ENCODE data around the gene LIME1. TPM values are rescaled to one million over a fixed set of nuclear protein-coding genes. Genes with fewer than 3 reads are reported as not detected.

LIME1 gene
- total RNA-seq, 1 experiment from 2014 or later = 4.5 TPM

- CTCF ChIA-PET = no interaction called here
- POLR2A ChIA-PET = no interaction called here
These were observed 35.0 kb upstream of the LIME1 start for GRCh38 chr20:63701329-63702035.

GRCh38 chr20:63702036-63702665 is 34.3 kb upstream of the LIME1 start:
- ChIA-PET POLR2A (no interaction called here), CTCF (interaction anchor here (1.4 kb wide), 1 partner anchor 36 kb away, joined by 3 read pairs; no protein-coding TSS in a partner anchor)
- Mint-ChIP-seq H3K27ac (no peak overlapping the region), H3K4me1 (peaks cover 9% of the 10 kb centered on the region), H3K4me3 (no peak overlapping the region), H3K9me3 (no peaks in the 10 kb centered on the region), H3K36me3 (peaks cover 15% of the 10 kb centered on the region), H3K27me3 (ENCODE audit: low read depth) (no peaks in the 10 kb centered on the region)
- TF ChIP-seq ZNF121 (CRISPR knock-in tag; IDR thresholded peaks at IDR 0.05) (peak; percentile 21; the same call in 1 of the 2 replicates), GRHL2 (CRISPR knock-in tag; IDR thresholded peaks at IDR 0.05; ENCODE audit: insufficient replicate concordance, severe bottlenecking) (no peak), SP1 (CRISPR knock-in tag; conservative IDR thresholded peaks at IDR 0.05) (no peak)
- TF ChIP-seq, protein P1, sequence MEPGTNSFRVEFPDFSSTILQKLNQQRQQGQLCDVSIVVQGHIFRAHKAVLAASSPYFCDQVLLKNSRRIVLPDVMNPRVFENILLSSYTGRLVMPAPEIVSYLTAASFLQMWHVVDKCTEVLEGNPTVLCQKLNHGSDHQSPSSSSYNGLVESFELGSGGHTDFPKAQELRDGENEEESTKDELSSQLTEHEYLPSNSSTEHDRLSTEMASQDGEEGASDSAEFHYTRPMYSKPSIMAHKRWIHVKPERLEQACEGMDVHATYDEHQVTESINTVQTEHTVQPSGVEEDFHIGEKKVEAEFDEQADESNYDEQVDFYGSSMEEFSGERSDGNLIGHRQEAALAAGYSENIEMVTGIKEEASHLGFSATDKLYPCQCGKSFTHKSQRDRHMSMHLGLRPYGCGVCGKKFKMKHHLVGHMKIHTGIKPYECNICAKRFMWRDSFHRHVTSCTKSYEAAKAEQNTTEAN (CRISPR knock-in tag; IDR thresholded peaks at IDR 0.05) = no peak
- no peak for DNase-seq (ENCODE audit: low spot score)
- no peak for ATAC-seq

More at GRCh38 chr20:63701329-63702035, 35.0 kb upstream of the LIME1 start:
- ATAC-seq (no peak), DNase-seq (ENCODE audit: low spot score) (no peak)
- TF ChIP-seq CTCF (IDR thresholded peaks at IDR 0.05) (no peak), GTF2I (CRISPR knock-in tag; conservative IDR thresholded peaks at IDR 0.05) (no peak)
- Mint-ChIP-seq H3K9me3 (no peaks in the 10 kb centered on the region), H3K27ac (no peak overlapping the region), H3K4me3 (no peak overlapping the region), H3K4me1 (peaks cover 5% of the 10 kb centered on the region), H3K27me3 (ENCODE audit: low read depth) (no peaks in the 10 kb centered on the region), H3K36me3 (peaks cover 12% of the 10 kb centered on the region)

GRCh38 chr20:63702751-63703470 is 33.6 kb upstream of the LIME1 start:
- peaks cover 5% of the 10 kb centered on the region for H3K4me1 Mint-ChIP-seq
- CTCF ChIA-PET = interaction anchor here (1.4 to 2.0 kb wide), 2 partner anchors 36 to 73 kb away, joined by 3 to 5 read pairs; no protein-coding TSS in a partner anchor
- H3K27me3 Mint-ChIP-seq (ENCODE audit: low read depth) = no peaks in the 10 kb centered on the region
- H3K4me3 Mint-ChIP-seq = no peak overlapping the region
- no peak overlapping the region; the same call in 1 of the 2 replicates for H3K27ac Mint-ChIP-seq
- POLR2A ChIA-PET = no interaction called here
- peaks cover 15% of the 10 kb centered on the region for H3K36me3 Mint-ChIP-seq
- no peak for TF ChIP-seq HMGA2 (CRISPR knock-in tag; IDR thresholded peaks at IDR 0.05)
- TF ChIP-seq PRDM15 (CRISPR knock-in tag; IDR thresholded peaks at IDR 0.05) = no peak
- TF ChIP-seq, protein P2, sequence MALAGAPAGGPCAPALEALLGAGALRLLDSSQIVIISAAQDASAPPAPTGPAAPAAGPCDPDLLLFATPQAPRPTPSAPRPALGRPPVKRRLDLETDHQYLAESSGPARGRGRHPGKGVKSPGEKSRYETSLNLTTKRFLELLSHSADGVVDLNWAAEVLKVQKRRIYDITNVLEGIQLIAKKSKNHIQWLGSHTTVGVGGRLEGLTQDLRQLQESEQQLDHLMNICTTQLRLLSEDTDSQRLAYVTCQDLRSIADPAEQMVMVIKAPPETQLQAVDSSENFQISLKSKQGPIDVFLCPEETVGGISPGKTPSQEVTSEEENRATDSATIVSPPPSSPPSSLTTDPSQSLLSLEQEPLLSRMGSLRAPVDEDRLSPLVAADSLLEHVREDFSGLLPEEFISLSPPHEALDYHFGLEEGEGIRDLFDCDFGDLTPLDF (CRISPR knock-in tag; IDR thresholded peaks at IDR 0.05) = no peak
- no peak for TF ChIP-seq ZBTB21 (CRISPR knock-in tag; IDR thresholded peaks at IDR 0.05; ENCODE audit: borderline replicate concordance)
- TF ChIP-seq CBFB (CRISPR knock-in tag; IDR thresholded peaks at IDR 0.05; ENCODE audit: low read depth) = no peak
- DNase-seq (ENCODE audit: low spot score) = no peak
- H3K9me3 Mint-ChIP-seq = no peaks in the 10 kb centered on the region
- no peak for ATAC-seq

All from WTC11 (cell line).